Thymus (tissue), 11 donors: ENCODE data around the gene ITK. TPM values are rescaled to one million over a fixed set of nuclear protein-coding genes. Genes with fewer than 3 reads are reported as not detected.
A peak's percentile ranks its signal among the peaks of the same experiment; 100 is the strongest.

Experiments used
- DNase-seq, 9 donors: peaks; one replicate each; pipeline ENCODE4 v3.0.0-alpha.2; 2013; ENCODE audit warnings: low spot score in 9 of 9, low read depth in 6 of 9, missing footprints in 1 of 9
- H3K27ac ChIP-seq, 2 donors: one replicate each; pipeline ENCODE4 v1.5.1; 2013; ENCODE audit warnings: control low read depth in 1 of 2, low read depth in 1 of 2, low read length in 1 of 2, mild to moderate bottlenecking in 1 of 2, moderate library complexity in 1 of 2
- H3K27me3 ChIP-seq, 2 donors: one replicate each; pipeline ENCODE4 v1.5.1; 2013; ENCODE audit warnings: low read length in 1 of 2; ENCODE audit not compliant: control insufficient read depth in 2 of 2, insufficient read depth in 1 of 2
- H3K36me3 ChIP-seq, 2 donors: one replicate each; pipeline ENCODE4 v1.5.1; 2013; ENCODE audit warnings: low read length in 1 of 2, mild to moderate bottlenecking in 1 of 2, moderate library complexity in 1 of 2; ENCODE audit not compliant: control insufficient read depth in 2 of 2, insufficient read depth in 2 of 2
- H3K4me1 ChIP-seq, 2 donors: one replicate each; pipeline ENCODE4 v1.5.1; 2013; ENCODE audit warnings: low read length in 2 of 2; ENCODE audit not compliant: control insufficient read depth in 2 of 2, insufficient read depth in 2 of 2
- H3K4me3 ChIP-seq, 2 donors: one replicate each; pipeline ENCODE4 v1.5.1; 2013; ENCODE audit warnings: low read length in 2 of 2, control low read depth in 1 of 2, mild to moderate bottlenecking in 1 of 2
- H3K9me3 ChIP-seq, 2 donors: one replicate each; pipeline ENCODE4 v1.5.1; 2013; ENCODE audit warnings: low read length in 1 of 2, mild to moderate bottlenecking in 1 of 2; ENCODE audit not compliant: control insufficient read depth in 2 of 2, insufficient read depth in 1 of 2
- WGBS: extraction: QIAGEN DNeasy Blood & Tissue Kit; methylation state at CpG from one replicate; pipeline ENCODE4 v1.1.7; 2013; 5-methylcytosine and 5-hydroxymethylcytosine counted together
- polyA plus RNA-seq: library from polyadenylated mRNA; stranded (reverse); fragments of 200-250 nt; gene quantifications from one replicate; pipeline ENCODE4 v1.2.3, GENCODE V29; 2013
- total RNA-seq: library from RNA; stranded (reverse); fragments of 120-200 nt; gene quantifications from one replicate; pipeline ENCODE4 v1.2.4, GENCODE V29; 2013
- donor health status: healthy.

ITK gene
- total and polyA plus RNA-seq, 2 donors = 87.7 to 92.8 TPM

GRCh38 chr5:157245886-157246285, 65.2 kb downstream of the ITK start:
- H3K27ac ChIP-seq = no peak overlapping the region
- no peak overlapping the region for H3K4me3 ChIP-seq
- H3K36me3 ChIP-seq = peaks cover 72 to 98% of the 10 kb centered on the region in 2 donors
- WGBS = 98% methylated on average over 4 of the region's 4 CpGs
- peaks cover 5 to 10% of the 10 kb centered on the region in 2 donors for H3K4me1 ChIP-seq
- no peaks in the 10 kb centered on the region for H3K27me3 ChIP-seq
- H3K9me3 ChIP-seq = no peaks in the 10 kb centered on the region
- DNase-seq = no peak

DNA sequence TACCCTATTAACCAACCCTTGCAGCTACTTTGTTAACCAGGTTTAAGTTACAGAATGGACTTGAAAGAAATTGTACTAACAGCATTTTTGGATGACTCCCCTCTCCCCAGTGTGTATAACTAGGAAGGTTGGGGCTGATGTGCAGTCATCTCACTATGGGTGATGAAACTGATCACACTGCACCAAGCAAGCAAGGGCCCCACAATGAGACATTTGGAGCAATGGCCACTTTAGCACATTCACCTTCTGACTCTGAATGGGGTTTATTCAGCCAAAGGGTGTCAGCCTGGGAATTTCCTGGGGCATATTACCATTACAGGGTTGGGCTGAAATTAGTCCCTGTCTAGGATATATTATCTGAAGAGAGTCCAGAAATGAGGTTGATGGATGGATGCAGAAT, 66.6 kb downstream of the ITK start:
- Histone ChIP-seq H3K9me3 (no peaks in the 10 kb centered on the region), H3K36me3 (peaks cover 67 to 92% of the 10 kb centered on the region in 2 donors), H3K4me3 (no peak overlapping the region), H3K27me3 (no peaks in the 10 kb centered on the region), H3K27ac (no peak overlapping the region), H3K4me1 (peaks cover 5 to 11% of the 10 kb centered on the region in 2 donors)
- DNase-seq = no peak

DNA sequence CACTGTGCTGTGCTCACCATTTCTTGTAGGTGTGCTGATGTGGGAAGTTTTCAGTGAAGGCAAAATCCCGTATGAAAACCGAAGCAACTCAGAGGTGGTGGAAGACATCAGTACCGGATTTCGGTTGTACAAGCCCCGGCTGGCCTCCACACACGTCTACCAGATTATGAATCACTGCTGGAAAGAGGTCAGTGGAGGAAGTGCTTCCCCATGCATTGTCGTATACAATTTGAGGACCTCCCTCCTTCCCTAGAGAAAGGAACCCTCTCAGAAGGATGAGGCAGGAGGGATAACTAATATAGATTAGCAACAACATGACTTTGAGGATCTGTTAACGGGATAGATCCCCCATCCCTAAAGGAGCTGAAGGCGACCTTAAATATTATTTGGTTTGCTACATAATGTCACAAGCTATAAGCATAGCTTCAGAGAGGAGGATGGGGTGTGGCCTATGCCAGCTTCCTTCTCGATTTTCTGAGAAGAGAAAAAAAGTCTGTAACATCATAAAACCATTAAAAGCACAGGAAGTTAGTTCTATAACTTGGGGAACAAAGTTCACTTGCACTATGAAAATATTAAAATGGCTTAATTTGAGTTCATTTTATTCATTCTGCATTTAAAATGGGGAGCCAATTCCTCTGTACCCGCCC, 68.3 kb downstream of the ITK start:
- peak overlapping the region; percentile 59 to 65 for H3K27ac ChIP-seq

GRCh38 chr5:157252711-157253465, 72.2 kb downstream of the ITK start:
- Histone ChIP-seq H3K27me3 (no peaks in the 10 kb centered on the region), H3K4me1 (peaks cover 16 to 36% of the 10 kb centered on the region in 2 donors), H3K4me3 (no peak overlapping the region), H3K9me3 (no peaks in the 10 kb centered on the region), H3K27ac (peak overlapping the region; percentile 93 to 94), H3K36me3 (peaks cover 36 to 75% of the 10 kb centered on the region in 2 donors)
- WGBS = 6% methylated on average over 4 of the region's 4 CpGs
- peak in 7 of 9 donors; percentile 37 to 89 (median 73) for DNase-seq

More for the DNA sequence above, 68.3 kb downstream of the ITK start:
- Histone ChIP-seq H3K9me3 (no peaks in the 10 kb centered on the region), H3K4me3 (no peak overlapping the region), H3K4me1 (peaks cover 15 to 27% of the 10 kb centered on the region in 2 donors), H3K36me3 (peaks cover 66 to 90% of the 10 kb centered on the region in 2 donors), H3K27me3 (no peaks in the 10 kb centered on the region)
- WGBS = 83% methylated on average over 11 of the region's 11 CpGs
- peak in 2 of 9 donors; percentile 20 to 58 for DNase-seq

GRCh38 chr5:157253547-157253946, 72.9 kb downstream of the ITK start:
- DNase-seq = no peak
- H3K27ac ChIP-seq = peak overlapping the region; percentile 93 to 94
- H3K4me1 ChIP-seq = peaks cover 16 to 35% of the 10 kb centered on the region in 2 donors
- WGBS = 39% methylated on average over 2 of the region's 2 CpGs
- H3K9me3 ChIP-seq = no peaks in the 10 kb centered on the region
- H3K36me3 ChIP-seq = peaks cover 29 to 69% of the 10 kb centered on the region in 2 donors
- no peaks in the 10 kb centered on the region for H3K27me3 ChIP-seq
- no peak overlapping the region for H3K4me3 ChIP-seq

DNA sequence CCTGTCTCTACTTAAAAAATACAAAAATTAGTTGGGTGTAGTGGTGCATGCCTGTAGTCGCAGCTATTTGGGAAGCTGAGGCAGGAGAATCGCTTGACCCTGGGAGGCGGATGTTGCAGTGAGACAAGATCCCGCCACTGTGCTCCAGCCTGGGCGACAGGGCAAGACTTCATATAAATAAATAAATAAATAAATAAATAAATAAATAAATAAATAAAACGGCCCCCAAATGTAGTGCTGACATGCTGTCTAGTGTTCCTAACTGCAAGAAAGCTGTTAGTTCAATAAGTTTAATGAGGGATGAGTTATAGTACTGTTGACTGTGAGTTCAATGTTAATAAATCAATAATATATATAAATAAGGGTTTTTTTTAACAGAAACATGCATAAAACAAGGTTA, 77.8 kb downstream of the ITK start:
- no peak overlapping the region for H3K4me3 ChIP-seq
- whole genome bisulfite sequencing = 98% methylated on average over 6 of the region's 6 CpGs
- H3K36me3 ChIP-seq = peaks cover 8 to 28% of the 10 kb centered on the region in 2 donors
- H3K27ac ChIP-seq = no peak overlapping the region
- no peak for DNase-seq
- H3K9me3 ChIP-seq = no peaks in the 10 kb centered on the region
- H3K27me3 ChIP-seq = no peaks in the 10 kb centered on the region
- H3K4me1 ChIP-seq = peaks cover 5 to 16% of the 10 kb centered on the region in 2 donors

- Histone ChIP-seq H3K27ac (no peak overlapping the region), H3K9me3 (no peaks in the 10 kb centered on the region), H3K4me3 (no peak overlapping the region), H3K36me3 (peaks cover 1 to 15% of the 10 kb centered on the region in 2 donors), H3K4me1 (peaks cover 6 to 19% of the 10 kb centered on the region in 2 donors), H3K27me3 (no peaks in the 10 kb centered on the region)
- 97% methylated on average over 4 of the region's 4 CpGs for WGBS
- no peak for DNase-seq
Measured at GRCh38 chr5:157259699-157260098, 79.1 kb downstream of the ITK start.

DNA sequence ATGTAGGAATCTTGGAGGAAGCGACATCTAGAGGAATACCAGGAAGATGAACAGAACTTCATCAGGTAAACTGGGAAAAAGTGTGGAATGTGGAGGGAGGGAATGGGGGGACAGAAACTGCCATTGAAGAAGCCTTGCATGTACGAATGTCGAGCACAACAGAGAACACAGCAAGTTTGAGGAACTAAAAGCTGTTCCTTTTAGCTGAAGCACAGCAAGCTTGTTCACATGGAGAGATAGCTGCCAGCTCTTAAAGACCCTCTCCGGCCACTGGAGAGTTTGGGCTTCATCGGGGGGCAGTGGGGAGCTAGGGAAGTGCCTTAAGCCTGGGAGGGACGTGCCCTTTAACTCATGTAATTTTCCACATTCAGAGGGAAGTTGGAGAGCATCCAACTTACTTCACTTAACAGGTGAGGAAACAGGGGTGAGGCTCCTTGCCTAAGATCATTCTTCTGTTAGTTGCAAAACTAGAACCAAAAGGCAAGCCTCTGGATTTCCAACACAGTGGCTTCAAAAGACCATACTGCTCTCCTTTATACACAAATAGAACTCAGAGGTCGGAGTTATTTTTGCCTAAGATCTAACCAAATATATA, 83.0 kb downstream of the ITK start:
- Histone ChIP-seq H3K27ac (peak overlapping the region; percentile 27 to 54), H3K4me3 (no peak overlapping the region), H3K9me3 (peaks cover 0 to 11% of the 10 kb centered on the region in 2 donors), H3K4me1 (peaks cover 27 to 43% of the 10 kb centered on the region in 2 donors), H3K36me3 (peaks cover 0 to 15% of the 10 kb centered on the region in 2 donors), H3K27me3 (no peaks in the 10 kb centered on the region)
- WGBS = 50% methylated on average over 7 of the region's 7 CpGs
- DNase-seq = peak in 1 of 9 donors; percentile 39
